ENCODE measurements around the gene CATSPERD.
"Not testable (repeated sequence)": the region's sequence is repeated elsewhere in the genome, so short reads cannot be mapped to it uniquely, and the experiment has no call there.

The CATSPERD gene

DNA sequence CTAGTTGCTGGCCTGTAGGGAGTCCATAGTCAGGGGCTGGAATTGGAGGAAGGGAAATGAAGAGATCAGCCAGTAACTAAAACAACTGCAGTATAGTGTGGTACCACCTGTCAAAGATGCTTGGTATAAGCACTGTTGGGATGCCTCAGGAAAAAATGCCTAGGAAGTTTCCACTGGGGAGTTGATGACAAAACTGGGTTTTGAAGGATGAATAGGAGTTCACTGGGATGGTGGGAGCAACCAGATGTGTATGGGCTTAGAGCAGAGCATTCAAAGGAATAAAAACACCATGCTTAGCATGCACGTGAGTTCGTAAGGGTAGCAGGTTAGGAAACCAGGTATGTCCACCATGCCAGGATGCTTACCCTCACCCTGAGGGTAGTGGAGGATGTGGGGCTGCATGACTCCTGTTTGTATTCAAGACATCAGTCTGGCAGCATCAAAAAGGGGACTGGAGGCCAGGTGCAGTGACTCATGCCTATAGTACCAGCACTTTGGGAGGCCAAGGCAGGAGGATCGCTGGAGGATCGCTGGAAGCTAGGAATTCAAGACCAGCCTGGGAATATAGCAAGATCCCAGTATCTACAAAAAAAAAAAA is 7.1 kb downstream of the CATSPERD start:
- DNase-seq (ENCODE audit: low read depth) = no peak

DNA sequence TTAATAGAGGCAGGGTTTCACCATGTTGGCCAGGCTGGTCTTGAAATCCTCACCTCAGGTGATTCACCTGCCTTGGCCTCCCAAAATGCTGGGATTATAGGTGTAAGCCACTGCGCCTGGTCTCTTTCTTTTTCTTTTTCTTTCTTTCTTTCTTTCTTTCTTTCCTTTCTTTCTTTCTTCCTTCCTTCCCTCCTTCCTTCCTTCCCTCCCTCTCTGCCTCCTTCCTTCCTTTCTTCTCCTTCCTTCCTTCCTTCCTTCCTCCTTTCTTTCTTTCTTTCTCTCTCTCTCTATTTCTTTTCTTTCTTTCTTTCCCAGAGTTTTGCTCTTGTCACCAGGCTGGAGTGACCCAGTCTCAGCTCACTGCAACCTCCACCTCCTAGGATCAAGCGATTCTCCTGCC is 12.7 kb downstream of the CATSPERD start:
- DNase-seq (ENCODE audit: low read depth) = not testable (repeated sequence)

DNA sequence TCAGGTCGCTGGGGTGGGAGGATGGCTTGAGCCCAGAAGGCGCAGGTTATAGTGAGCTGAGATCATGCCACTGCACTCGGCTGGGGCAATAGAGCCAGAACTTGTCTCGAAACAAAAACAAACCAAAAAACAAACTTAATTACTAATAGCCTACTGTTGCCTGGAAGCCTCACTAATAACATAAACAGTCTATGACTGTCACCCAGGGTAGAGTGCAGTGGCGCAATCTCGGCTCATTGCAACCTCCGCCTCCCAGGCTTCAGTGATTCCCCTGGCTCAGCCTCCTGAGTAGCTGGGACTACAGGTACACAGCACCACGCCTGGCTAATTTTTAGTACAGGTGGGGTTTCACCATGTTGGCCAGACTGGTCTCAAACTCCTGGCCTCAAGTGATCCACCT is 18.0 kb downstream of the CATSPERD start:
- no peak for DNase-seq (ENCODE audit: low read depth)

DNA sequence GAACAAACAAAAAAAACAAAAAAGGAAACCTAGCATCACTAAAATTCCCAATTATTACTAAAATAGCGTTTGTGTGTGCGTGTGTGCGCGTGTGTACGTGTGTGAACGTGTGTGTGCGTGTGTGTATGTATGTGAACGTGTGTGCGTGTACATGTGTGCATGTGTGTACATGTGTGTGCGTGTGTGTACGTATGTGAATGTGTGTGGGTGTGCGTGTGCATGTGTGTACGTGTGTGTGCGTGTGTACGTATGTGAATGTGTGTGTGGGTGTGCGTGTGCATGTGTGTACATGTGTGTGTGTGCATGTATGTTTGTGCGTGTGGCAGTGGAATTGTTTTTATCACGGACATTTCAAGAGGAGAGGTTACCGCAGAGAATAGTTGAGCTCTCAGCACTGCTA is 21.6 kb downstream of the CATSPERD start:
- DNase-seq (ENCODE audit: low read depth) = no peak

DNA sequence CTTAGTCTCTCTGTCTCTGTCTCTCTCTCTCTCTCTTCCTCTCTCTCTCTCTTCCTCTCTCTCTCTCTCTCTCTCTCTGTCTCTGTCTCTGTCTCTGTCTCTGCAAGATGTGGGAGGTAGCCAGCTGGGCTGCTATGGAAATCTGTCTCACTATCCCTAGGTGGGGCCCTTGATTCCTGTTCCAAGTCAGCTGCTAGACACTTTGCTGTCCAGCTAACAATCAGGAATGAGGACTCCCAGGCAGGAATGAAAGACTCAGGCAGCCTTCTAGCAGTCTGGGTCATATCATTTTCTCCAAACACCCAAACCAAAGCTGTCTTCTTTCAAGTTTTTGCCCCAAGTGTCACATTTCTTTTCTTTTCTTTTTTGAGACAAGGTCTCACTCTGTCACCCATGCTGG is 23.2 kb downstream of the CATSPERD start:
- peak; percentile 0 for DNase-seq (ENCODE audit: low read depth)

DNA sequence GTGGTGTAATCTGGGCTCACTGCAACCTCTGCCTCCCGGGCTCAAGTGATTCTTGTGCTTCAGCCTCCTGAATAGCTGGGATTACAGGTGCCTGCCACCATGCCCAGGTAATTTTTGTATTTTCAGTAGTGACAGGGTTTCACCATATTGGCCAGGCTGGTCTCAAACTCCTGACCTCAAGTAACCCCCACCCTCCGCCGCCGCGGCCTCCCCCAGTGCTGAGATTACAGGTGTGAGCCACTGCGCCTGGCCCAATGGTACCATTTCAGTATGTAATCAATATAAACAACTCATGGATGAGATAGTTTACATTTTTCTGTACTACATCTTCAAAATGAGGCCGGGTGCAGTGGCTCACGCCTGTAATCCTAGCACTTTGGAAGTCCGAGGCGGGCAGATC is 24.6 kb downstream of the CATSPERD start:
- not testable (repeated sequence) for DNase-seq (ENCODE audit: low read depth)

DNA sequence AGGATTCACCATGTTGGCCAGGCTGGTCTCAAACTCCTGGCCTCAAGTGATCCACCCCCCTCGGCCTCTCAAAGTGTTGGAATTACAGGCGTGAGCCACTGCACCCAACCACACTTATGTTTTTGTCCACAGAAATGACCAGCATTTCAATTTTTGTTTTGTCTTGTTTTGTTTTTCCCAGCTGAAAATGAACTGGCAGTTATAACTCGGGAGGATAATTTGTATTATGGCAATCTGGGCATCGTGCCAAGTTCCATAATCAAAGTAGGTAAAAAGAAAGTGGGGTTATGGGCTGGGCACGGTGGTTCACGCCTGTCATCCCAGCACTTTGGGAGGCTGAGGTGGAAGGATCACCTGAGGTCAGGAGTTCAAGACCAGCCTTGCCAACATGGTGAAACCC is 28.5 kb downstream of the CATSPERD start:
- DNase-seq (ENCODE audit: low read depth) = not testable (repeated sequence)

DNA sequence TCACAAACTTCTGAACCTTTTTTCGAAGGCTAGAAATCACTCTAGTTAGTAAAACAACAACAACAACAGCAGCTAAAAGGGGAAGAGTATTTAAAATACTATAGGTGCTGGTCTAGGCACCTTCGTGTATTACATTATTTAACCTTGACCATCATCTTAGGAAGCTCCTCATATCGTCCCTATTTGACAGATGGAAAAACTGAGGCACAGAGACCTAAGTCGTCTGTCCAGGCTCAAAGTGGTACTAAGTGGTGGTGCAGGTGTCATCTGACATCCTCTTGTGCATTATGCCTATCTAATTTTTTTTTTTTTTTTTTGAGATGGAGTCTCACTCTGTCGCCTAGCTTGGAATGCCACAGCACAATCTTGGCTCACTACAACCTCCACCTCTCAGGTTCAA is 29.1 kb downstream of the CATSPERD start:
- DNase-seq (ENCODE audit: low read depth) = no peak

DNA sequence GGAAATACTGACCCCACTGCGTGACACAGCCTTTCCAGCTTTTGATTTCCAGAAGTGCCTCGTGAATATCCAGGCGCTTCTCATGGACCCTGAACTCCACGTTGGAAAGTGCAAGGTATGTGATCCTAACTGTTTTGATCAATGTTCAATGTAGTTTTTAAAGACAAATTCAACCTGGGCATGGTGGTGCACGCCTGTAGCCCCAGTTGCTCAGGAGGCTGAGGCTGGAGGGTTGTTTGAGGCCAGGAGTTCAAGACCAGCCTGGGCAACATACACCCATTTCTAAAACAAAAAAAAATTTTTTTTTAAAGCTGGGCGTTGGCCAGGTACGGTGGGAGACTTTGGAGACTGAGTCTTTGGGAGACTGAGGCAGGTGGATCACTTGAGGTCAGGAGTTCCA is 31.3 kb downstream of the CATSPERD start:
- DNase-seq (ENCODE audit: low read depth) = no peak

DNA sequence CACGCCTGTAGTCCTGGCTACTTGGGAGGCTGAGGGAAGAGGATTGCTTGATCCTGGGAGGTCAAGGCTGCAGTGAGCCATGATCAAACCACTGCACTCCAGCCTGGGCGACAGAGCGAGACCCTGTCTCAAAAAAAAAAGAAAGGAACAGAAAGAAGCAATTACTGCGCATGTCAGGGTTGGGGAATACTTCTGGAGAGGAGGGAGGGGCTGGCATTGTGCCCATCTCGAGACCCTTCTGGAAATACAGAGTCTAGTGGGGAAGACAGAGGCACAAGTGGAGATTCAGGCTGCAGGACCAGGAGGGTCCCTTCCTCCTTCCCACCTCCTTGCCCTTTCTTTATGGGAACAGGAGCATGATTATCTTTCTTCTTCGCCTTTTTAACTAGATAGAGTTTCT is 33.3 kb downstream of the CATSPERD start:
- DNase-seq (ENCODE audit: low read depth) = no peak

DNA sequence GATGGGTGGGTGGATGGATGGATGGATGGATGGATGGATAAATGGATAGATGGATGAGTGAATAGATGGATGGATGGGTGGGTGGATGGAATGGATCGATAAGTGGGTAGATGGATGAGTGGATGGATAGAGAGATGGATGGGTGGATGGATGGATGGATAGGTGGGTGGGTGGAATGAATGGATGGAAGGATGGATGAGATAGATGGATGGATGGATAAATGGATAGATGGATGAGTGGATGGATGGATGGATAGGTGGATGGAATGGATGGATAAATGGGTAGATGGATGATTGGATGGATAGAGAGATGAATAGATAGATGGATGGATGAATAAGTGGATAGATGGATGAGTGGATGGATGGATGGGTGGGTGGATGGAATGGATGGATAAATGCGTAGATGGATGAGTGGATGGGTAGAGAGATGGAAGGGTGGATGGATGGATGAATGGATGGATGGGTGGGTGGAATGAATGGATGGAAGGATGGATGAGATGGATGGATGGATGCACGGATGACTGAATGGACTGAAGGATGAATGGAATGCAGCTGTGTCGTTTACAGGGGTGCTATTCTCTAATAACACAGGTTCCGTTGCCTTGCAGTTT is 42.3 kb downstream of the CATSPERD start:
- no peak for DNase-seq (ENCODE audit: low read depth)

DNA sequence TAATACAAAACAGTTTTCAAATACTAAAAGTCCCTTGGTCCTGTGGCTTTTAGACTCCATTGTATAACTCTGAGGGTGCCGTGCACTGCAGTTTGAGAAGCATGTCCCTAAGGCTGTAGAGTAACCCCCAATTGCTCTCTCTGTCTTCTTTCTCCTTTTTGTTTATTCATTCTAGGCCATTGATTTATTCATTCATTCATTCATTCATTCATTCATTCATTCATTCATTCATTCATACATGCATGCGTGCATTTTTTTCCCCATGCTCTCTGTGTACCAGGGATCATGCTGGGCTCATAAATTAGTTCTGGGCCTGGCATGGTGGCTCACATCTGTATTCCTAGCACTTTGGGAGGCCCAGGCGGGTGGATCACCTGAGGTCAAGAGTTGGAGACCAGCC is 44.8 kb downstream of the CATSPERD start:
- no peak for DNase-seq (ENCODE audit: low read depth)

DNA sequence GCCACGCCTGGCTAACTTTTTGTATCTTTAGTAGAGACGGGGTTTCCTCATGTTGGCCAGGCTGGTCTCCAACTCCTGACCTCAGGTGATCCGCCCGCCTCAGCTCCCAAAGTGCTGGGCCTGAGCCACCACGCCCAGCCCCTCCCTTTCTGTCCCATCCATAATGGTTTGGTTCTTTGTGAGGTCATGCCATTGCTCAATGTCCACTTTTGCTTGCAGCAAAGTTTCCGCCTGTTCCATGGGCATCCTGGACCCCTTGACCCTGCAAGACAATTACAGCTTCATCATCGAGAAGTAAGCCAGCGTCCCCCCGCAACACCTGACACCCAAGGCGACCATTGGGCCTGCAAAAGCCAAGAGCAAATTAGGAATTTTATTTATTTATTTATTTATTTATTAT is 47.5 kb downstream of the CATSPERD start:
- no peak for DNase-seq (ENCODE audit: low read depth)

DNA sequence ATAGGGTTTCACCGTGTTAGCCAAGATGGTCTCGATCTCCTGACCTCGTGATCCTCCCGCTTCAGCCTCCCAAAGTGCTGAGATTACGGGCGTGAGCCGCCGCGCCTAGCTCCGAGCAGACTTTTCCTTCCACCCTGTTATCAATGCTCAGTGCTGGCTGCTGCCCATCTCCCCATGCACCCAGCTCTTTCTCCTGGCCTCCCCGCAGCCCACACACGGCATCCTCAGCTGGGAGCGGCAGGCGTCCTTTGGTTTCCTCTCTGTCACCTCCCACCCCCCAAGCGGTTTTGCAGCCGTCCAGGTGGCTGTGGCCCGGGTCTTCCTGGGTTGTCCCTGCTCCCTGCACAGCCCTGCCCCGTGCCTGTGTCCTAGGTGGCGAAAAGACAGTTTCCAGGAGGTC is 52.0 kb downstream of the CATSPERD start:
- no peak for DNase-seq (ENCODE audit: low read depth)

DNA sequence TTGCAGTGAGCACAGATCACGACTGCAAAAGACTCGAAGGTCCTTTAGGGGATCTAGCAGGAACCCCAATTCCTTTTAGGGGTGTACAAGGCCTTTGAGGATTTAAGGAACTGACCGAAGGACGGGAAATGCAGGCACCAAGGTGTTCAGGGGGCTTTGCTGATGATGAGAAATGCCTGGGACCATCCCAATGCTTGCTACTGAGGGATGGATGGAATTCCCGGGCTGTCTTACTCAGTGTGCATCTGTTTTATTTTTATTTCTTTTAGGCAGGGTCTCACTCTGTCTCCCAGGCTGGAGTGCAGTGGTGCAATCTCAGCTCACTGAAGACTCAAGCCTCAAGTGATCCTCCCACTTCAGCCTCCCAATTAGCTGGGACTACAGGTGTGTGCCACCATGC is 52.8 kb downstream of the CATSPERD start:
- DNase-seq (ENCODE audit: low read depth) = no peak

DNA sequence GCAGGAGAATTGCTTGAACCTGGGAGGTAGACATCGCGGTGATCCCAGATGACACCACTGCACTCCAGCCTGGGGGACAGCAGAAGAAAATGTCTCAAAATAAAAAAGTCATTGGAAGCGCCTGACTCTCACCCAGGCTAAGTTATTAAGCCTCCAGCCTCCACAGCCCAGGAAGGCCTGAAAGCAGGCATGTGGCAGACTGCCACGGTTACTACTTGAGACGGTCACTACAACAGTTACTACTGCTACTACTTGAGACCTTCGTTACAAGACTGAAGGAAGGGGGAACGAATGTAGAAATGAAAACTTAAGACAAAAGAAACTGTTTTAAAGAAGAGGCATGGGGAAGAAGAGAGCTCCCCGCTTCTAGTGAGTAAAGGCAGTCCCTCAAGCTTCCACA is 54.5 kb downstream of the CATSPERD start:
- no peak for DNase-seq (ENCODE audit: low read depth)

DNA sequence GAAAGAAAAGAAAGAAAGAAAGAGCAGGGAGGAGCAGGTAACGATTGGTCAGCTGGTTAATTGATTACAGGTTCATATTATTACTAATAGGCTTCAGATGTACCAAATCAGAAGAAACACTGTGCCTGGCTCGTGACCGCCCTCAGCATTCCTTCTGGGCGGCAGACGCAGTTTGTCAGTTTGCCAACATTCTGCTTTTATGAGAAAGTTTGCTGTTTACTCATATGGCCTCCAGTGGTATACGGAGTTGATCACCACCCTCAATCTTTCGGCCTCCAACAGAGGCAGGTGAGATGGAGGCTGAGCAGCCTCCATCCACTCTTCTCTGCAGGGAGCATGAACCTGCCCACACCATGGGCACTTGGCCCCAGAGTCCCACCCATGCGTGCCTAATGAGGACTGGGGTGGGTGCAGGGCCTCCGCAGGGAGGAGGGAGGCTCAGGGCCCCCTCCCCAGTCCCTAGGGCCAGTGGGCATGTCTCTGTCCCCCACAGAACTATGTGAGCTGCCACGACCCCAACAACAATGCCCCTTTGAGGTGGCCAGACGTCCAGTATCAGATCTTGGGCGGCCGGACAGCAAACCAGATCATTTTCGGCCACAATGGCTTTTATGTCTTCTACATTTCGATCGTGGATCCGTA is 55.4 kb downstream of the CATSPERD start:
- DNase-seq (ENCODE audit: low read depth) = peak; percentile 42

DNA sequence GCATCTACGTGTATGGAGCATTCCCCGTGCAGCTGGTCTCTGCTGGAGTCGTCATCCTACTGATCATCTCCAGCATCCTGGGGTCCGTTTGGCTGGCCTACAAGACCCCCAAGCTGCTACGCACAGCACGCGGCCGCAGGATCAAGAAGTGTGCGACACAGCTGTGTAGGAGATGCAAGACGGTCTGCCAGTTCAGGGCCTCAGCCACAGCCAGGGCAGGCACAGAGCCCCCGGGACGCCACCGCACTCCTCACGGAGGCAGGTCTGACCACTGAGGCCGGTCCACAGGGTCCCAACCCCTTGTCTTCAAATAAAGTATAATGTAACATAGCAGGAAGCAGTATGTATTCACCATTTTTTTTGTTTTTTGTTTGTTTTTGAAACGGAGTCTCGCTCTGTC is 58.0 kb downstream of the CATSPERD start:
- DNase-seq (ENCODE audit: low read depth) = no peak

DNA sequence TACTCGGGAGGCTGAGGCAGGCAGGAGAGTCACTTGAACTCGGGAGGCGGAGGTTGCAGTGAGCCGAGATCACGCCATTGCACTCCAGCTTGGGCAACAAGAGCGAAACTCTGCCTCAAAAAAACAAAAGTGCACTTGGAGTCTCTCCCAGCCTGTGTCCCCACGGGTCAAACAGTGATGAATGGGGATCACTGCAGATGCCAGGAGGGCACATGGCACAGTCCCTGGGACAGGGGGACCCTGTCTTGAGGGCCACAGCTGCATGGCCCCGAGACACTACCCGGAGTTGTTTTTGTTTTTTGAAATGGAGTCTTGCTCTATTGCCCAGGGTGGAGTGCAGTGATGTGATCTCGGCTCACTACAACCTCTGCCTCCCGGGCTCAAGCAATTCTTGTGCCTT is 60.5 kb downstream of the CATSPERD start:
- DNase-seq (ENCODE audit: low read depth) = not testable (repeated sequence)

DNA sequence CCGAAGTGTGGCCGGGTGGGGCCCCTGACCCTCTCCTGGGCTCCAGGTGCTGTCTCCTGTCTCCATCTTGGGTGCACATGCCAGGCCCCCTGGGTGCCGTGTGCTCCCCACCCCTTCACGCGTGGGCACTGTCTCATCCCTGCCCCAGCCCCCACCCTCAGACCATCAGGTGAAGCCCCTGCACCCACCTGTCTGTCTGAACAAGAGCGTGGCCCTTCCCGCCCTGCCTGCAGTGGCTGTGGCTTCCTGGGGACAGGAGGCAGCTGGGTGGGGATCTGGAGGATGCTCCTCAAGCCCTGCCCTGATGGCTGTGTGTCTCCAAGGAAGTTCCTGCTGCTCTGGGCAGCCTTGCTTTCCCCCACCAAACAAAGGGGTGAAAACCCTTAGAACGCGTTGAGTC is 61.9 kb downstream of the CATSPERD start:
- no peak for DNase-seq (ENCODE audit: low read depth)

DNA sequence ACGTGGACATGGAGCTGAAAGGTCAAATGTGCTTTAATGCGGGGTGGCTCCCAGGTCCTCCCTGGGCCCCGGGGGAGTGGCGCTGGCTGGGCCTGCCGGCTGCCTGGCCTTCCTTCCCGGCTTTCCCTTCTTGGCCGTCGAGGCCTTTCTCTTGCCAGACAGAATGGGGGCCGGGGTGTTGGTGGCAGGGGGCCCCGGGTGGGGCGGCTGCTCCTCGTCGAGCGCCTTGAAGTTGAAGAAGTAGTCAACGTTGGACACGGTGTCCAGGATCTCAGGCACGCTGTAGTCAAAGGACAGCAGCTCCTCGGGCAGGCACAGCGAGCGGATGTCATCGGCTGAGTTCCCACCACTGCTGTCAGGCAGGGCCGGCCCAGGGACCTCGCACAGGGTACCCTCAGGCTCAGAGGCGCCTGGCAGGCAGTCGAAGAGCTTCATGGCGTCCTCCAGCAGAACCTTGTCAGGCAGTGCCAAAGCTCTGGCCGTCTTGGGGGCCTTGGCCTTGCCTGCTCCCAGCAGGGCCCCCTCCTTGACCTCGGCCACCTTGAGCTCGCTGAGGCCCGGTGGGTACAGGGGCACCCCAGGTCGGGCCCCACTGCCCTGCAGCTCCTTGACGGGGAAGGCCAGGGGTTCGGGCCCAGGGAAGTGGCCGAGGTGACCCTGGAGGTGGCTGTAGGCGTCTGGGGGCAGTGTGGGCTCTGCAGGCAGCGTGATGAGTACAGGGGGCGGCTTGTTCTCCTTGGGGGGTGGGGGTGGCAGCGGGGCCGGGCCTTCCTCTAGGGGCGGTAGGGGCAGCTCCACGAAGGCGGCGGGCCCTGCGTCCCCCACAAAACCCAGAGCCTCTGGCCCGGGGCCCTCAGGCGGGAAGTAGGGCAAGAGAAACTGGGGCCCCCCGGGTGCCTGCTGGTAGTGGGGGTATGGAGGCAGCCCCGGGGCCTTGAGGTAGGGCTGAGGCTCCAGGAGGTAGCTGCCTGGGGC is 62.8 kb downstream of the CATSPERD start:
- no peak for DNase-seq (ENCODE audit: low read depth)

DNA sequence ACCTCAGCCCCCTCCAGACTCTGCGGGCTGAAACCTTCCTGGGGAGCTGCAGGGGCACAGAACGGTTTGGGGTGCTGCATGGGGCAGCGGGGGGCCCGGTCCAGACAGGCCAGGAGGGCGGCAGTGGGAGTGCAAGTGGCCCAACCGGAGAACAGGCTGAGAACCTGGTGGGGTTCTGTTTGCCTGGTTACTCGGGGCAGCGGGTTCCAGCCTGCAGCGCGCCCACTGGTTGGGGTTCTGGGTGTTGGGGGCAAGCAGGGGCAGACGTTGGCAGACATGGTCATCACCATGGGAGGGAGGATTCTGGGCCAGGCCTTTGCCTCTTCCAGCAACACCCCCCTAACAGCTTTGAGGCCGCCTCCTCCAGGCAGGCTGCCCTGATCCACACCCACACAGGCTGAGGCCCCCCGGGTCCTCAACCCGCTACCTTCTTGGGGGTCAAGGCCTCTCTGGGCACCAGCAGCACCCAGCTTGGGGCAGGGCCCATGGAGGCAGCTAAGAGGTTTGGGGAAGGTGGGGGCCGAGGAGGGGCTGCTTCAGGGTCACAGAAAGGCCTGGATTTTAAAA is 64.2 kb downstream of the CATSPERD start, which contains the start of gene PRR22:
TSS of gene PRR22 (minus strand) at position 166 of the 567 bp plus-strand sequence. CDS start at position 80, 86 bp downstream.
- DNase-seq (ENCODE audit: low read depth) = no peak
